CMK (cell line): ENCODE results near the gene PGLYRP1.

Source experiments
- DNase-seq: peaks from one replicate; pipeline ENCODE4 v3.0.0-alpha.2; 2010; ENCODE audit warnings: low read depth

The PGLYRP1 gene

GRCh38 chr19:46000491-46001246 is 22.2 kb downstream of the PGLYRP1 start:
- DNase-seq = no peak

DNA sequence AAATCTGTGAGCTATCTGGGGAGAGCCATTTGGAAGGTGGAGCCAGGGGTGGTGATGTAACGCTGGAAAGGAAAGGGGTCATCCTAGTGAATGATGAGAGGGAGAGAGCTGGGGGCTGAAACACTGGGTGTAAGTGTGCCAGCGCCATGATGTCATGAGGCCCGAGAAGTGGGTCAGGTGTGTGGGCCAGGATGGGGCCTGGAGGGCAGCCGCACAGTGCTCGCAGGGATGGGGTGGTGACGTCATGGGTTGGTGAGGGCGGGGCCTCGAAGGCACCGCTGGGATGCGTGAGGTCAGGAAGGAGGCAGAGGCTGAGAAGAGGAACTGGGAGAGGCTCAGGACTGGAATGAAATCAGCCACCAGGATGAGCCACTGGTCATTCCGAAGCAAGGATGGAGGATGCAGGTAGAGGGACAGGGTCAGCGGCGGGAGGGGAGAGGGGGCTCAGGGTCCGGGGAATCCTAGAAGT is 23.2 kb downstream of the PGLYRP1 start:
- DNase-seq = no peak

DNA sequence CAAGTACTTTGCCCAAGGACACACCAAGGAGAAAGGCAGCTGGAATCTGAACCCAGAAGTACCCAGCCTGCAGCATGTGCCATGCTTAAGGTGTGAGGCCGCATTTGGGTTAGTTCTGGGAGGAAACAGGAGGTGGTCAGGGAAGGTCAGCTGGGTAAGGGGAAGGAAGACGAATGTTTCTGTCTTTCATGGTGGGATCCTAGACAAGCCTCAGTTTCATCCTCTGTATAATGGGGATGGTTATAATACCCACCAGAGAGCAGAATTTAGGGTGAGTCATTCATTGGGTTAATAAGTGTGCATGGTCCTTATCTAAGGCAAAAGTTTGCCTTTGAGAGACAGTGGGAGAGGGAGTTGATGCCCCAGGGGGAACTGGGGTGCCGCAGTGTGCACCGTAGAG is 24.0 kb downstream of the PGLYRP1 start:
- no peak for DNase-seq

DNA sequence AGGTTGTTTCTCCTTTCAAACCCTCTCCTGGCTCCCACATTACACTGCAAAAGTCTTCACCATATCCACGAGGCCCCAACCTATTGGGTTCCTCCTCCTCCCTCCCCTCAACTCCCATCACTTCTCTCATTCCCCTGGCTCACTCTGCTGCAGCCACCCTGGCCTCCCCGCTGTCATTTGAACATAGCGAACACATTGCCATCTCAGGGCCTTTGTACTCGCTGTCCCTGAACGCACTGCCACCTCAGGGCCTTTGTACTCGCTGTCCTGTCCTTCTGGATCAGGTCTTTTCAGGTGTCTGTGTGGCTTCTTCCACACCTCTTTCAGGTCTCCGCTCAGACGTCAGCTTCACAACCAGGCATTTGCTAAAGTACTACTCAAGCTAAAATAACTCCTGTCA is 25.9 kb downstream of the PGLYRP1 start:
- DNase-seq = no peak

DNA sequence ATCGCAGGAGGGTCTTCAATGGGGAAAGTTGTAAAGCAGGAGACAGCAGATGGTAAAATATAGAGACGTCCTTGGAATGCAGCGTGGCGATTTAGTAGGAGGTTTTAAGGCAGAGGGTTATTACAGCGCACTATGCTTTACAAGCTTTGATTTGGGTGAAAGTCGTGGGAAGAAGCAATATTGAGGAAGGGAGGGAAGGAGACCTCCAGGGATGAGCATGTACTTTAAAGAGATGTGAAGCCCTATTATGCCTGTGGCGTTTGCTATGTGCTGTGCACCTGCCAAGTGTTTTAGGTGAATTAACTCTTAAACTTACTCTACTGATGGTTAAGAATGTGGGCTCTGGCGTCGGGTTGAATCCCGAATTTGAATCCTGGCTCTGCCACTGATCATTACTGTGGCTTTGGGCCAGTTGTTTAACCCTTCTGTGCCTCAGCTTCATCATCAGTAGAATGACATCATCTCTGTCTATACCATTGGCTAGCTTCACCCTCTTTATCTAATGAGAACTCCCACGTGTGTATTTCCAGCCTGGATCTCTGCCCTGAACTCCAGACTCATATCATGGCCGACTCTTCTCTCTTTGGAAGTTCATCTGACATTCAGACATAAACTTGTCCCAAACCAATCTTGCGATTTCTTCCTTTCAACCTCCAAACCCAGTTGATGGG is 27.0 kb downstream of the PGLYRP1 start:
- no peak for DNase-seq

GRCh38 chr19:45994998-45995714 is 27.7 kb downstream of the PGLYRP1 start, which contains the start of gene CCDC61:
CCDC61 (plus strand) TSS chr19:45995467; CDS start chr19:46003019, 7,552 bp downstream.
- DNase-seq = peak; percentile 100

DNA sequence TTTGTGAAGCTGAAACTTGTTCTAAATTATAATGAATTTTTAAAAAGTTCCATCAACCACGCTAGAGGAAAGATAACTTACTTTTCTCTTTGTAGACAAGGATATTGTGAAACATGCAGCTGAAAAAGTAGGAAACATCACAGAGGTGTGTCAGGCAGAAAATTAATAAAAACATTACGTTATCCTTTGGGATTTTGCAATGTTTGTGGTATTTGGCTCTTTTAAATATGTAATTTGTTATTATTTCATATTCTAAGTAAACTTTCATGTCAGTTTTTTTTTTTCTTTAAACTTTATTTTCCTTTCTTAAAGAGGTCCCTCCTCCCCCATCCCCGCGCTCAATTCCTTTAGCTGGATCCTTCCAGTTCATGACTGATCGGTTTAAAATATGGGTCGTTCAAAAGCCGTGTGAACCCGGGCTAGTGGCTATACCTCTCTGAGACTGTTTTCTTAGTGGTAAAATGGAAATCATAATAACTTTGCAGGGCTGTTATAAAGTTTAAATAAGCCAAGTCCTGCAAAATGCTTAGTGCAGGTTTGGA is 28.3 kb downstream of the PGLYRP1 start:
- no peak for DNase-seq

DNA sequence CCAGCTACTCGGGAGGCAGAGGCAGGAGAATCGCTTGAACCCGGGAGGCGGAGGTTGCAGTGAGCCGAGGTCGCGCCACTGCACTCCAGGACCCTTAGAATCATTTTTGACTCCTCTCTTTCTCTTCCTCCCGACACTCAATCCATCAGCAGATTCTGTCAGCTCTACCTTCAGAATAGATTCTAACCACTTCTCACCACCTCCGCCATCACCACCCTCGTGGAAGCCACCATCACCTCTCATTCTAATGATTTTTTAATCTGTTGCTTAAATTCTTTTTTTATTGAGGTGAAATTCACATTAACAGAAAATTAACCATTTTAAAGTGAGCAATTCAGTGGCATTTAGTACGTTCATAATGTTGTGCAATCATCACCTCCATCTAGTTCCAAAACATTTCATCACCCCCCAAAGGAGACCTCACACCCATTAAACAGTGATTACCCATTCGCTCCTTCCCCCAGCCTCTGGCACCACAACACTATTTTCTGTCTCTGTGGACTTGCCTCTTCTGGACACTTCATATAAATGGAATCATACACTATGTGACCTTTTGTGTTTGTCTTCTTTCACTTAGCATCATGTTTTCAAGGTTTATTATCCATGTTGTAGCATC is 32.6 kb downstream of the PGLYRP1 start:
- no peak for DNase-seq

GRCh38 chr19:45985321-45985720 is 37.5 kb downstream of the PGLYRP1 start:
- no peak for DNase-seq

DNA sequence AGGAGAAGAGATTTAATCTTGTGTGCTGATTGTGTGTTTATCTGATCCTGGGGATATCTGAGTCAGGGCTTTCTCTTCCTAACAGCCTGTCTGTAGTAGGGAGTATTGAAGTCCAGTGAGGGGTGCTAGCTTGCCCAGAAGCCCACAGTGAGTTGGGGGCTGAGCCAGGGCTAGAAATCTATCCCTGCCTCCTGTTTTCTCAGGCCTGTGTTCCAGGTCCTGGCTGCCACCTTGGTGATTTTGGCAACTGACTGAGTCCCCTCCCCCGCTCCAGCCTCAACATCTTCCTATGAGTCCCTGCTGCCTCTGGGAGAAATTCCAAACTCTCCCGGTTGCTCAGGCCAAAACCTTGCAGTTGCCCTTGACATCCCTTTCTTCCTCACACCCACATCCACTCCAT is 41.5 kb downstream of the PGLYRP1 start:
- DNase-seq = no peak

- DNase-seq = no peak
These were observed 44.7 kb downstream of the PGLYRP1 start for GRCh38 chr19:45978156-45978555.

- no peak for DNase-seq
These were observed 46.7 kb downstream of the PGLYRP1 start for GRCh38 chr19:45976178-45976577.

- DNase-seq = no peak
These were observed 47.4 kb downstream of the PGLYRP1 start for GRCh38 chr19:45975306-45976070.

DNA sequence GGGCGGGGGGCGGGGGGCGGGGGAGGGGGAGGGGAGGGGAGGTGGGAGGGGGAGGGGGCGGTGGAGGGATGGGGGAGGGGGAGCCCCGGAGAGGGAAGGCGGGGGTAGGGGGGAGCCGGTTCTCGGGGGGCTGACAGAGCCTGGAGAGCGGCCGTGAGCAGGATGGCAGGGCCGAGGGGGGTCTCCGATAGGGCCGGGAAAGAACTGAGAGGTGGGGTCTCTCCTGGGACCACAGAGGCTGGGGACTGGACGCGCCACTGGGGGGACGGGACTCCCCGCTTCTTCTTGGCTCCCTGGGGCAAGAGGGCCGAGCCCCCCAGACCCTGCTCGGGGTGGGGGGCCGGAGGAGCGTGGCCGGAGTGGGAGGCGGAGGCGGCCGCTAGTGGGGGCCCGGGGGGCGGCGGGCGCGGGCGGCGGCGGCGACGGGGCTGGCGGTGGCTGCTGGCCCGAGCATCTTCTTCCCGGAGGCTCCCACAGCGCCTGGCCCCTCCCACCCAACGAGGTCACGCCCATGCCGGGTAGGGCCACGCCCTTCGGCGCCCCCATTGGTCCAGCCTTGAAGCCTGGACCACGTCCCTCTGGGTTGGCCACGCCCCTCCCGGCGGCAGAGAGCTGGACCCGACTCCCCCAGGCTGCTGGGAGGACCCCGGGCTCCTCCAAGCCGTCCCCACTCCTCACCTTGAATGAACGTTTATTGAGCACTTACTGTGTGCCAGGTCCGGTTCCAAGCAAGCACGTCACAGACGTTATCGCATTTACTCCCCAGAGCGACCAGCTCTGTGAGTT is 49.1 kb downstream of the PGLYRP1 start, which contains the start of gene NOVA2:
Gene NOVA2, minus strand, starts transcription at position 313 of the 786 bp plus-strand sequence. CDS start 514 bp downstream, outside the sequence.
- DNase-seq = no peak

DNA sequence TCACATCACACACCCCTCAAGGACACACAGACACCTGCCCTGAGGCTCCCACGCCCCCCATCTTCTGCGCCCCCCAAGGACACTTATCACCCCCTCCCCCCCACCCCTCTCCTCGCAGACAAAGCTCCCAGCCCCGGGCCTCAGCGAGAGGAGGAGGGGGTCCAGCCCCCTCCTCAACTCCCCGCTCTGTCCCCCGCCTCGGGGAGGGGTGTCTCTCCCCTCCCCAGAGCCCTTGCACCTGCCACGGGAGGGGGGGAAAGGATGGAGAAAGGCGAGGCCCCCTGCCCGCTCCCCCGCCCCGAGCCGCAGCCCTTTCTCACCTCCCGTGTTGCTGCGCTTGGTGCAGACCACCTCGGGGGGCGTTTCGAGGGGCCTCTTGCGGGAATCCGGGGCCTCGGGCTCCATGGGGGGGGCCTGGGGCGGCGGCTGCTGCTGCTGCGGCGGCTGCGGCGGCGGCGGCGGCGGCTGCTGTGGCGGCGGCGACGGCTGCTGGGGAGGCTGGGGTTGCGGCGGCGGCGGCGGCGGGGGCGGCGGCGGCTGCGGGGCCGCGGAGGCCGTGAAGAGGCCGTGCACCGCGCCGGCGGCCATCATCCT is 49.8 kb downstream of the PGLYRP1 start:
- no peak for DNase-seq

DNA sequence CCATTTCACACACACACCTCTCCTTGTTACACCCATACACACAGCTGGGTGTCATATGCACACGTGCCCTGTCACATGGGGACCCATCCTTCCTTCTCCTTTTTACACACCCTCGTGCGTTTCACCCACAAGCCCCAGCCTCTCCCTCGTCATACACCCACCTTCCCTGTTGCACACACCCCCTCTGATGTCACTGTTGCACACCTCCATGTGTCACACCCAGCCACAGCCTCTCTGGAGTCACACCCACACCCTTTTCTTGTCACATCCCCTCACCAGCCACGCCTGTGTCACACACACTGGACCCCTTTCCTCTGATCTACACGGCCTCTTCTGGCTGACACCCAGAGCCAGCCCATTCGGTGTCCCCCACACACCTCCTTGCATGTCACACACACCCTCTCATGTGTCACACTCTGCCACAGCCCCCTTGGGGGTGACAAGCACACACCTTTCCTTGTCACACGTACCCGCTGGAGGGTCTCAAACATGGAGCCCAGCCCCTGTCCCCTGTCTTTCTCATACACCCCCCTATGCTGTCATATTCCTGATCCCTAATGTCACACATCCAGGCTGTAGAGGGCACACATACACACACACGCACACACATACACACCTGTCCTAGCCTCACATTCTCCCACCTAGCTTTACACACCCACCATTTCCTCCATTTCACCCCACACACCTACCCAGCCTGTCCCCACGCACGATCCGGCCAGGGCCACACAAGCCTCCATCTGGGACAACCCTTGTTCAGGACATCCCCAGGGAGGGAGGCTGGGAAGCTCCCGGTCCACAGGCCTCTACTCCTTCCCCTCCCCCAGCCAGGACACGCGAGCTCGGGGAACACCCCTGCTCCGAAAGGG is 50.5 kb downstream of the PGLYRP1 start:
- DNase-seq = no peak

DNA sequence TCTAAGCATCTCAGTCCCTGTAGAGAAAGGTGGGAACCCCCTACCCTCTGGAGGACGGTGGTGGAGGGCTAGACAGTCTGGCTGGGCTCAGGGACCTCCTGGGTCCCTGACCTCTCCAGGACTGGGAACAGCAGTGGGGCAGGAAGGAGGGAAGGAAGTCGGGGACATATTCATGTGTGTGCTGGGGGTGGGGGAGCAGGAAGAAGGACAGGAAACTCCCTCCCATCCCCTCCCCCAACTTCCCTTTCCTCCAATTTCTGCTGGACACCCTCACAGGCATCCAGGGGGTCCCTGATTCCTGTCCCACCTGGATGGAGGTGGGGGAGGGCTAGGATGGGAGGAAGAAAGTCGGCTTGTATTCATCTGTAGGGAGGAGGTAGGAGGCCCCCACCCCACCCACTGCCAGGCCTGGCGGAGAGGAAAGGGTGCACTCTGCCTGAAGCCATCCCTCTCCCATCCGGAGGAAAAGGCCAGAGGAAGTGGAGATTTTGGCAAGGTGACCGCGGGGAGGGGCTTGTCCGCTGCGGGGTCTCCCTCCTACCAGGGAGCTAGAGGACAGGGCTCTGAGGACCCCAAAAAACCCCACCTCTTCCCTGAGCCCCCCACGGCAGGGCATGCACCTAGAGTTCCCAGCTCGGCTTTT is 51.5 kb downstream of the PGLYRP1 start:
- DNase-seq = no peak

DNA sequence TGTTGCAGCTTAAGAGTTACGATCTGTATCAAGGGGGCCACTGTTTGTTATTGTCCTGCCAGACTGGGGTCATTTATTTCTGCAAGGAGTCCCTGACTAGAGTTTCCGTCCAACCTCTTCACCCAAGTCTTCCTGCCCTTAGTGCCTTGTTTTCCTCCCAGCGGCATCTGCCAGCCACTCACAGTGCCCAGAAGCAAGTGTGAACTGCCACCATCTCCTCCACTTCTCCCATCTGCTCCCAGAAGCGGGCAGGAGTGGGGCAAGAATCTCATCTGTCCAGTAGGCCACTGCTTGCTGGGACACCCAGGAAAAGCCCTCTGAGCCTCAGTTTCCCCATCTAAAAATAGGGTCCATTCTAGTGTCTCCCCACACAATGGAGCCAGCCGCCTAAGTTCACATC is 53.2 kb downstream of the PGLYRP1 start:
- DNase-seq = no peak
